HUES64 (cell line): ENCODE data around the gene DLGAP3.

Source experiments
- H3K27ac ChIP-seq: 2 replicates; pipeline ENCODE4 v1.7.0; 2013; ENCODE audit warnings: low read depth, low read length, inconsistent platforms
- H3K27me3 ChIP-seq: 2 replicates; pipeline ENCODE4 v1.6.1; 2013; ENCODE audit warnings: mild to moderate bottlenecking, low read length; ENCODE audit not compliant: insufficient read depth
- H3K36me3 ChIP-seq: 2 replicates; pipeline ENCODE4 v1.6.1; 2013; ENCODE audit warnings: mild to moderate bottlenecking, low read length; ENCODE audit not compliant: insufficient read depth
- H3K4me1 ChIP-seq: 2 replicates; pipeline ENCODE4 v1.6.1; 2013; ENCODE audit warnings: mild to moderate bottlenecking, low read length, moderate library complexity; ENCODE audit not compliant: insufficient read depth
- H3K4me3 ChIP-seq: 2 replicates; pipeline ENCODE4 v1.5.1; 2013; ENCODE audit warnings: mild to moderate bottlenecking, low read length, moderate library complexity
- H3K9ac ChIP-seq: 2 replicates; pipeline ENCODE4 v1.6.1; 2013; ENCODE audit warnings: mild to moderate bottlenecking, low read depth, low read length
- H3K9me3 ChIP-seq: 2 replicates; pipeline ENCODE4 v1.6.1; 2013; ENCODE audit warnings: low read depth, low read length; ENCODE audit not compliant: insufficient read depth
- WGBS: fragments of 150-250, 120-280 bp; methylation state at CpG from one replicate; pipeline ENCODE4 v1.1.7; 2013; ENCODE audit warnings: missing lambda C conversion rate; 5-methylcytosine and 5-hydroxymethylcytosine counted together

DLGAP3 gene

DNA sequence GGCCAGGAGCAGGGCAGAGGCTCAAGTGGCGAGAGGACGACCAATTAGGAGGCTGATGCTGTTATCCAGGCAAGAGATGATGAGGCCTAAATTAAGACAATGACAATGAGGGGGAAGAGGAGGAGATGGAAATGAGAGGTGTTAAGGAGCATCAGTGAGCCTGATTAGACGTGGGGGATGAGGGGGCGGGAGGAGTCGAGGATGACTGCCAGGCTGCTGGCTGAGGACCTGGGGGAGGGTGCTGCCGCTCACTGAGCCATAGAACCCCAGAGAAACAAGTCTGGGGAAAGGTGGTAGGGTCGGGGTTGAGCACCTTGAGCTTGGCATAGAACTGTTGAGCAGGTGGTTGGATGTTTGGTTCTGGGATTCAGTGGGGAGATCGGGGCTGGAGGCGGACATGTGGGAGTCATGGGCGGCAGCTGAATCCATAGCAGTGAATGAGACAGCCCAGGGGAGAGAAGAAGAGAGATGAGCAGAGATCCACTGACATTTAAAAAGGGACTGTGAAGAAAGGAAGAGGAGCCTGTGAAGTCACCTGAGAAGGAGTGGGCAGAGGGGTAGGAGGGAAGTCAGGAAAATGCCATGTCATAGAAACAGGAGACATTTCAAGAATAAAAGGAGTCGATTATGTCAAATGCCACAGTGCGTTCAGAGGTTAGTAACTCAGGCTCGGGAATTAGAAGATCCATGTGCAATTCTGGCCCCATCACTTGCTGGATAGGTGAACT lies 28.5 kb downstream of the DLGAP3 start:
- WGBS: 85% methylated on average over 13 of the region's 13 CpGs
- no peaks in the 10 kb centered on the region for H3K9me3 ChIP-seq
- no peak overlapping the region for H3K9ac ChIP-seq
- no peaks in the 10 kb centered on the region for H3K36me3 ChIP-seq
- no peaks in the 10 kb centered on the region for H3K27me3 ChIP-seq
- no peak overlapping the region for H3K27ac ChIP-seq
- no peak overlapping the region for H3K4me3 ChIP-seq
- no peaks in the 10 kb centered on the region for H3K4me1 ChIP-seq

DNA sequence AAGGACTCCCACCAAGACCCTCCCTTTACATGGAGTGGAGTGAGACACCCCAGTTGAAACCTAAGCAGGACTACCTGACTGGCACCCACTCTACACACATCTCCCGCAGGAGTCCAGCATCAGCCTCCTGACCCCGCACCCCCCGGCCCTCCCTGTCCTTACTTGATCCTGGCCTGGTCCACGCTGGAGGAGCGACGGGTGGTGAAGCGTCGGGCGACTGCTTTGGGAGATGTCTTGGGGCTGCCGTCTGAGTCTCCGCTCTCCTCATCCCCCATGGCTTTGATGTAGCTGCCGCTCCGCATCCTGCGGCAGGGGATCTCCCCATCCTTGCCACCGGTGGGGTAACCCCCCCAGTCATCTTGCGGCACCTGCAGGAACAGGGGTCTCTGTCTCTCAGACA lies 29.5 kb downstream of the DLGAP3 start:
- no peaks in the 10 kb centered on the region for H3K27me3 ChIP-seq
- no peak overlapping the region for H3K9ac ChIP-seq
- H3K4me1 ChIP-seq: no peaks in the 10 kb centered on the region
- H3K27ac ChIP-seq: no peak overlapping the region
- WGBS: 94% methylated on average over 16 of the region's 16 CpGs
- H3K36me3 ChIP-seq: no peaks in the 10 kb centered on the region
- no peaks in the 10 kb centered on the region for H3K9me3 ChIP-seq
- no peak overlapping the region for H3K4me3 ChIP-seq

DNA sequence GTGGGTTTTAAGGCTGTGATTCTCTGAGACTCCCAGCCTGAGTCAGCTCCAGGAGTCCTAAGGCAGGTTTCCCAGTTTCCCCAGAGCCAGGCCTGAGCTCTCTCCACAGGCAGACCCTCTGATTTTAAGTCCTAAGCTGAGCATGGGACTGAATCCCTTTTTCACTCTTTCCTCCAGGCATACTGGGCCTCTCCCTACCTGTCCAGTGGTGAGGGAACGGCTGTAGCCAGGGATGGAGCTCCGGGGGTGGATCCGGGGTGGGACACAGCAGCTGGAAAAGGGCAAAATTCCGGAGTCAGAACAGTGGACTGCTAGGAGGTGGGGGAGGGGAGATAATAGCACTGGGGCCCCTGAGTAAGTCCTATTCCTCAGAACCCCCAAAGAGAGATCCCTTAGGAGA lies 30.0 kb downstream of the DLGAP3 start:
- H3K9me3 ChIP-seq: no peaks in the 10 kb centered on the region
- no peak overlapping the region for H3K4me3 ChIP-seq
- no peaks in the 10 kb centered on the region for H3K27me3 ChIP-seq
- H3K36me3 ChIP-seq: no peaks in the 10 kb centered on the region
- no peak overlapping the region for H3K27ac ChIP-seq
- no peak overlapping the region for H3K9ac ChIP-seq
- no peaks in the 10 kb centered on the region for H3K4me1 ChIP-seq
- 85% methylated on average over 4 of the region's 4 CpGs for WGBS

DNA sequence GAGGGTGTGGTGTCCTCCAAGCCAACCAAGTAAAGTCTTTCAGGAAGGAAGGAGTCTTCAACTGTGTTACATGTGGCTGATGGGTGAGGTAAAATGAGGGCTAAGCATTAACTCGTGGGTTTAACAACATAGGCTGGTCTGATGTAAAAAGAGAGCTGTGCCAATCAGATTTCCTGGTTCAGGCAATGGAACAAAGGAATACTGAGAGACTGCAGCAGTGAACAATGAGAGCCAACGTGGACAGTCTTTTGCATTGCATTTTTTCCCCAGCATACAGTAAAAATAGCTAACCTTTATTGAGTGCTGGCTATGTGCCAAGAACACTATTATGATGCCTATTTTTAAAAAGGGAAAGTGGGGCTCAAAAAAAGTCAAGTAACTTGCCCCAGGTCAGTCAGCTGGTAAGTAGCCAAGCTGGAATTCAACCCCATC lies 31.1 kb downstream of the DLGAP3 start:
- WGBS: 76% methylated on average over 2 of the region's 2 CpGs
- Histone ChIP-seq H3K27ac (no peak overlapping the region), H3K4me1 (no peaks in the 10 kb centered on the region), H3K9ac (no peak overlapping the region), H3K4me3 (no peak overlapping the region), H3K36me3 (no peaks in the 10 kb centered on the region), H3K9me3 (0 out of 2 replicates have a peak, but pooled peaks cover 2% of the 10 kb centered on the region), H3K27me3 (no peaks in the 10 kb centered on the region)

DNA sequence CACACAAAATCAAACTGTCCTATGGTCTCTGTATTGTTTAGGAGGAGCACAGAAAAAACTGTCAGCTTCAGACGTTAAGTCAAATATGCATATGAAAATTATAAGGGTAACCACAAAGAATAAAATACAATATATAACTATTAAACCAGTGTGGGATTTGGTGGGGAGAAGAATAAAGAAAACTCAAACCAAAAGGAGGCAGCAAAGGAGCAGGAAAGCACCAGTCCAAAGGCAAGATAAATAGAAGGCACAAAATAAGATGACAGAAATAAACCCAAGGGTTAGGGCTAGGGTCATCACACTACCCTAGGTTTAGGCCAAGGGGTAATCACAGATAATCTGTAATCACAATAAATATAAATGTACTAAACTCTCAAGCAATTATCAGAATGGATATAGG lies 32.8 kb downstream of the DLGAP3 start:
- H3K9ac ChIP-seq: no peak overlapping the region
- no CpG with 5 or more reads among the region's 1 CpG for WGBS
- no peak overlapping the region for H3K27ac ChIP-seq
- H3K36me3 ChIP-seq: no peaks in the 10 kb centered on the region
- H3K4me1 ChIP-seq: no peaks in the 10 kb centered on the region
- H3K27me3 ChIP-seq: no peaks in the 10 kb centered on the region
- H3K4me3 ChIP-seq: no peak overlapping the region
- H3K9me3 ChIP-seq: peaks cover 12% of the 10 kb centered on the region

DNA sequence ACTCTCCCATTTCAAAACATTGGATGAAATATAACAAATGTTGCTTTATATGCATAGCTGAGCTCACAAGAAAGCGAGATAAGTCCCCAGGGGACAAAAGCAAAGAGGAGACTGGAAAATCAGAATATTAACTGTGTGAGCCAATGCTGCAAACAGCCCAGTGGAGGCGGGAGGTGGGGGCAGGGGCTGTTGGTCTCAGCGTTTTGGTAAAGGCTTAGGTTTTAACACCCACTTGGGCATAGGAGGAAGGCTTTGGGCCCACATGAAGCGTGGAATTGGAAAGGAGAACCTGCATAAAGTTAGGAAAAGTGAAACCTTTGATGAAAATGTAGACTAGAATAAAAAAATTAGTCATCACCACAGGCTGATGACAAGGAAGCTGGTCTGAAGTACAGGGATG lies 39.7 kb downstream of the DLGAP3 start:
- WGBS: 79% methylated on average over 4 of the region's 4 CpGs
- Histone ChIP-seq H3K9me3 (peaks cover 12% of the 10 kb centered on the region), H3K4me3 (no peak overlapping the region), H3K36me3 (no peaks in the 10 kb centered on the region), H3K27ac (no peak overlapping the region), H3K27me3 (peaks cover 38% of the 10 kb centered on the region), H3K4me1 (no peaks in the 10 kb centered on the region), H3K9ac (no peak overlapping the region)

DNA sequence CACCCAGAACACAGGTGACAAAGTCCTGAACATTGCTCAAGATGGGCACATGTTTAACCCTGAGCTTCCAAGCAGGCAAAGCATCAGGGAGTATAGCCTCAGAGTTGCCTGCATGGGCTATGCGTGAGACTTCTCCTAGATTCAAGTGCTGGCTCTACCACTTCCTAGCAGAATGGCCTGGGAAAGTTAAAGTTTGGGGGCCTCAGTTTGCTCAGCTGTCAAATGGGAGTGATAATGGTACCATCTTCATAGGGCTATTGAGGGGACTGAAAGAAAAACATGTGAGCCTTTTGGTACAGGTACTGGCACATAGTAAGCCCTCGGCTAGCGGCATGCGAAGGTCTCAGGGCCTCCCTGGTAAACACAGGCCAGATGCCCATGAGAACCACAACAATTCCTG lies 41.9 kb downstream of the DLGAP3 start:
- no peak overlapping the region for H3K9ac ChIP-seq

DNA sequence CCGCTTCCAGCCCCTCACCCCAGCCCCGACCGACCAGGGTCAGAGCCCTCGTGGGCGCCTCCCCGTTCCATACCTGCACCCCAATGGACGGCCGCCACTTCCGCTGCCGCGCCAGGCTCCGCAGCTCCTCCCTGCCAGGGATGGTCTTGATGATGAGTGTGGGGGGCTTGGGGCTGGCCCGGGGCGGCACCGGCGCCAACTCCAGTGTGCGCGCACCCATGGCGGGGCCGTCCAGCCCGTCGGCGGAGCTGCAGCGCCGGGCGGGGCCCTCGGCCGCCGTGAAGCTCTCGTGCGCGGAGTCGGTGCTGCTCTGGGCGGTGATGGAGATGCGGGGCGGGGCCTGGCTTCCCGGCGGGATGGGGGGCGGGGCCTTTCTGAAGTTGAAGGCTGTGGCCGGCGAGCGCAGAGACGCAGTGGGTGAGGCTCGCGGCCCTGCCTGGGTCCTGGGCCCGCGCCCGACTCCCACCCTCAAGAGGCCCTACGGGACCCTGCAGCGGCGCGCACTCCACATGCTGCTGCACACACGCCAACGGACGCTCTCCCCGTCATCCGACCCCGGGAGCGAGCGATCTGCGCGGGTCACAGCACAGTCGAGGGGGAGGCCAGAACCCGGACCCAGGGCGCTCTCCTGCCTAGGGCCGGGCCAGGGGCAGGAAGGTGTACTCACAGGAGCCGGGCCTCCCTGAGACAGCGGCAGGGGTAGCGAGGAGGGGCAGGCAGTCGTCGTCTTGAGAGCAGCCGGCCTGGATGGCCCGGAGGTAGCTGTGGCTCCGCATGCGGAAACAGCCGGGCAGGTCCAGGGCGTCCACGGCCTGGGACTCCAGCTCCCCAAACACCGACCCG lies 43.8 kb downstream of the DLGAP3 start:
- H3K9me3 ChIP-seq: no peaks in the 10 kb centered on the region
- H3K27me3 ChIP-seq: peaks cover 62% of the 10 kb centered on the region
- no peaks in the 10 kb centered on the region for H3K4me1 ChIP-seq
- no peak overlapping the region; the same call in 1 of the 2 replicates for H3K27ac ChIP-seq
- peak overlapping the region; percentile 47; the same call in 1 of the 2 replicates for H3K9ac ChIP-seq
- 2% methylated on average over 80 of the region's 80 CpGs for WGBS
- peak overlapping the region; percentile 63 for H3K4me3 ChIP-seq
- no peaks in the 10 kb centered on the region for H3K36me3 ChIP-seq

More for the DNA sequence above, 41.9 kb downstream of the DLGAP3 start:
- Histone ChIP-seq H3K4me3 (no peak overlapping the region), H3K27me3 (peaks cover 58% of the 10 kb centered on the region), H3K4me1 (no peaks in the 10 kb centered on the region), H3K27ac (no peak overlapping the region), H3K9me3 (peaks cover 4% of the 10 kb centered on the region), H3K36me3 (no peaks in the 10 kb centered on the region)
- WGBS: 95% methylated on average over 4 of the region's 4 CpGs

DNA sequence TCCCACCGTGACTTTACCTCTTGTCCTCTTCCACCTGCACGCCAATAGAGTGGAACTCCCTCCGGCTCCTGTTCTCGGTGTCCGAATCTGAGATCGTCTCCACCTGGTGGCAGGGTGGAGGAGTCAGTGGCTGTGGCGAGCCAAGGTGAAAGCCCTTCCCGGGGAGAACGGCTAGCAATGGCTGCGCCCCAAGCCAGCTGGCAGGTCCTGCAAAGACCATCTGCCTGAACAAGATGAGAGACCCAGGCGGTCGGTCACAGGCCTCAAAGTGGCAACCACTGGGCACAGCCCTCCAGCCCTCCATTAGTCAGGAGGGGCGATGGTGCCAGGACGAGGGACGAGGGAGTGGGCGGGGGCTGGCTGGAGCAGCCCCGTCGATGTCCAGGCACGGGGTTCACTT lies 44.5 kb downstream of the DLGAP3 start:
- no peaks in the 10 kb centered on the region for H3K36me3 ChIP-seq
- H3K4me3 ChIP-seq: peak overlapping the region; percentile 63
- no peak overlapping the region for H3K27ac ChIP-seq
- peaks cover 62% of the 10 kb centered on the region for H3K27me3 ChIP-seq
- no peaks in the 10 kb centered on the region for H3K4me1 ChIP-seq
- H3K9me3 ChIP-seq: no peaks in the 10 kb centered on the region
- H3K9ac ChIP-seq: no peak overlapping the region; the same call in 1 of the 2 replicates
- 35% methylated on average over 19 of the region's 19 CpGs for WGBS

DNA sequence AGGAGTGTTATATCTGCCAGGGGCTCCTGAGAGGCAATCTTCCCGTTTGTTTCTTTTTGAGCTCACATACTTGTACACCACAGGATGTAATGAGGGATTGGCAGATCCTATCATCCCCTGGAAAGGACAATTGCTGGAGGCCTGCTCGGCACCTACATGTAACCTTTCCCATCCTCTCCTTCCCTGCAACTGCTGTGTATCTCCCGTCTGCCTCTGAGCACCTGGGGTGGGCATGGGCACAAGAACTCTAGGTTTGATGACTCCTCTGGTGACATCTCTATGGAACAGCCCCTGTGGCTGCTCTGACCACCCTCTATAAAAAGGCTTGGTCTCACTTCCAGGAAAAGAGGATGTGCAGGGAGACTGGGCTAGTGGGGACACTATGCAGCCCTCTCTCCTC lies 44.9 kb downstream of the DLGAP3 start:
- Histone ChIP-seq H3K27me3 (peaks cover 62% of the 10 kb centered on the region), H3K4me3 (peak overlapping the region; percentile 63), H3K4me1 (peaks cover under 1% of the 10 kb centered on the region; the same call in 1 of the 2 replicates), H3K36me3 (no peaks in the 10 kb centered on the region), H3K9ac (no peak overlapping the region), H3K27ac (no peak overlapping the region), H3K9me3 (no peaks in the 10 kb centered on the region)
- 79% methylated on average over 3 of the region's 3 CpGs for WGBS

DNA sequence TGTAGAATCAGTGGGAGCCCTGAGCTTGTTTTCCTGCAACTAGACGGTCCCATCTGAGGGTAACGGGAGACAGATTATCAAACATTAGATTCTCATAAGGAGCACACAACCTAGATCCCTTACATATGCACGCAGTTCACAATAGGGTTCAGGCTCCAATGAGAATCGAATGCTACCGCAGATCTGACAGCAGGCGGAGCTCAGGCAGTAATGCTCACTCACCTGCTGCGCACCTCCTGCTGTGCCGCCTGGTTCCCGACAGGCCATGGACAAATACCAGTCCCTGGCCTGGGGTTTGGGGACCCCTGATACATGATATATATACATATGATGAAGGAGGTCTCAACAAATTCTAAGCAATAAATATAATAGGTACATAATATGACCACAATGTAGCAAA lies 50.2 kb downstream of the DLGAP3 start:
- 69% methylated on average over 9 of the region's 9 CpGs for WGBS
- Histone ChIP-seq H3K36me3 (no peaks in the 10 kb centered on the region), H3K9ac (no peak overlapping the region), H3K27me3 (peaks cover 19% of the 10 kb centered on the region), H3K9me3 (no peaks in the 10 kb centered on the region), H3K4me3 (no peak overlapping the region), H3K27ac (no peak overlapping the region), H3K4me1 (peaks cover 4% of the 10 kb centered on the region; the same call in 1 of the 2 replicates)
